OCI-LY1 (cell line): ENCODE results near the gene HSF4.

Experiments used
- H2AFZ ChIP-seq: fragments of 200-600 bp; sonication (generic), shearing (Covaris generic); 2 replicates; pipeline ENCODE4 v1.6.0; 2014; ENCODE audit warnings: antibody characterized with exemption, mild to moderate bottlenecking, low read length
- H3F3A ChIP-seq: fragments of 200-600 bp; sonication (generic), shearing (Covaris generic); 2 replicates; pipeline ENCODE4 v1.6.0; 2014; ENCODE audit warnings: mild to moderate bottlenecking, antibody characterized with exemption, low read length, moderate library complexity; ENCODE audit not compliant: insufficient read depth
- H3K27ac ChIP-seq: fragments of 200-600 bp; sonication (generic); 2 replicates; pipeline ENCODE4 v1.5.1; 2014; ENCODE audit warnings: low read length, mixed run types, mild to moderate bottlenecking, low read depth; ENCODE audit not compliant: poor library complexity, severe bottlenecking
- H3K27me3 ChIP-seq: fragments of 200-600 bp; sonication (generic); 2 replicates; pipeline ENCODE4 v1.6.0; 2014; ENCODE audit warnings: antibody characterized with exemption, mild to moderate bottlenecking, low read length, moderate library complexity; ENCODE audit not compliant: insufficient read depth
- H3K36me3 ChIP-seq: fragments of 200-600 bp; sonication (generic); 2 replicates; pipeline ENCODE4 v1.6.1; 2014; ENCODE audit warnings: mild to moderate bottlenecking, antibody characterized with exemption, low read length, moderate library complexity, mixed read lengths; ENCODE audit not compliant: insufficient read depth
- H3K4me1 ChIP-seq: fragments of 200-600 bp; sonication (generic); 2 replicates; pipeline ENCODE4 v1.5.1; 2014; ENCODE audit warnings: mild to moderate bottlenecking, low read length, moderate library complexity; ENCODE audit not compliant: insufficient read depth, severe bottlenecking
- H3K4me2 ChIP-seq: fragments of 200-600 bp; sonication (generic), shearing (Covaris generic); 2 replicates; pipeline ENCODE4 v1.6.1; 2014; ENCODE audit warnings: low read length
- H3K4me3 ChIP-seq: fragments of 200-600 bp; sonication (generic); 2 replicates; pipeline ENCODE4 v1.5.1; 2014; ENCODE audit warnings: low read length, low read depth, mild to moderate bottlenecking, mixed read lengths; ENCODE audit not compliant: poor library complexity, severe bottlenecking
- H3K79me2 ChIP-seq: fragments of 200-600 bp; shearing (Covaris generic); 2 replicates; pipeline ENCODE4 v1.6.1; 2016; ENCODE audit warnings: mixed run types, low read length, mixed read lengths; ENCODE audit not compliant: insufficient read depth
- H3K9ac ChIP-seq: fragments of 200-600 bp; sonication (generic), shearing (Covaris generic); 2 replicates; pipeline ENCODE4 v1.6.1; 2014; ENCODE audit warnings: mild to moderate bottlenecking, low read length, mixed read lengths
- H3K9me2 ChIP-seq: fragments of 200-600 bp; sonication (generic), shearing (Covaris generic); 2 replicates; pipeline ENCODE4 v1.6.1; 2014; ENCODE audit warnings: low read depth, mild to moderate bottlenecking, low read length, mixed read lengths
- H3K9me3 ChIP-seq: fragments of 200-600 bp; shearing (Covaris generic); 2 replicates; pipeline ENCODE4 v1.6.1; 2014; ENCODE audit warnings: low read length, mixed read lengths
- H4K20me1 ChIP-seq: fragments of 200-600 bp; sonication (generic), shearing (Covaris generic); 2 replicates; pipeline ENCODE4 v1.6.0; 2016; ENCODE audit warnings: mild to moderate bottlenecking, low read length; ENCODE audit not compliant: insufficient read depth
- CTCF ChIP-seq: fragments of 200-600 bp; sonication (generic), shearing (Covaris generic); IDR thresholded peaks from 2 replicates; pipeline ENCODE4 v1.5.1; 2017; ENCODE audit warnings: mild to moderate bottlenecking, antibody characterized with exemption, low read length, moderate library complexity, mixed read lengths
- EZH2 ChIP-seq: fragments of 200-600 bp; sonication (generic), shearing (Covaris generic); IDR thresholded peaks from 2 replicates; pipeline ENCODE4 v1.8.0; 2017; ENCODE audit warnings: borderline replicate concordance, mixed run types, mild to moderate bottlenecking, antibody characterized with exemption, low read length, moderate library complexity, mixed read lengths

HSF4 gene

GRCh38 chr16:67197704-67198103 lies 33.2 kb downstream of the HSF4 start:
- H3K9me2 ChIP-seq = no peaks in the 10 kb centered on the region
- peak overlapping the region; percentile 45 for H3K27ac ChIP-seq
- peaks cover 28% of the 10 kb centered on the region for H3K4me1 ChIP-seq
- H2AFZ ChIP-seq = no peak overlapping the region
- H3K27me3 ChIP-seq = no peaks in the 10 kb centered on the region
- H3K4me3 ChIP-seq = no peak overlapping the region
- H3K9ac ChIP-seq = no peak overlapping the region
- H3K36me3 ChIP-seq = peaks cover 76% of the 10 kb centered on the region
- H3K79me2 ChIP-seq = peaks cover 10% of the 10 kb centered on the region
- no peak overlapping the region for H3K4me2 ChIP-seq
- H3F3A ChIP-seq = no peaks in the 10 kb centered on the region
- no peak for TF ChIP-seq CTCF
- TF ChIP-seq EZH2 = no peak
- H4K20me1 ChIP-seq = no peaks in the 10 kb centered on the region
- H3K9me3 ChIP-seq = no peaks in the 10 kb centered on the region

- H2AFZ ChIP-seq = no peak overlapping the region
- peak overlapping the region; percentile 55; the same call in 1 of the 2 replicates for H3K4me2 ChIP-seq
- peaks cover 82% of the 10 kb centered on the region for H3K36me3 ChIP-seq
- H3K9me2 ChIP-seq = no peaks in the 10 kb centered on the region
- H3K27me3 ChIP-seq = no peaks in the 10 kb centered on the region
- H4K20me1 ChIP-seq = no peaks in the 10 kb centered on the region
- H3K4me3 ChIP-seq = no peak overlapping the region
- H3K4me1 ChIP-seq = peaks cover 22% of the 10 kb centered on the region
- peaks cover 4% of the 10 kb centered on the region; the same call in 1 of the 2 replicates for H3K79me2 ChIP-seq
- H3K27ac ChIP-seq = peak overlapping the region; percentile 45
- no peaks in the 10 kb centered on the region for H3F3A ChIP-seq
- no peak for TF ChIP-seq EZH2
- peak; percentile 98 for TF ChIP-seq CTCF
- H3K9ac ChIP-seq = no peak overlapping the region
- H3K9me3 ChIP-seq = no peaks in the 10 kb centered on the region
These were observed 33.7 kb downstream of the HSF4 start for GRCh38 chr16:67198238-67198734.

- no peaks in the 10 kb centered on the region for H4K20me1 ChIP-seq
- TF ChIP-seq EZH2 = no peak
- TF ChIP-seq CTCF = peak; percentile 42
- no peaks in the 10 kb centered on the region for H3F3A ChIP-seq
- peak within 1 kb of the TSS; percentile 55 for H3K4me2 ChIP-seq
- no peak within 1 kb of the TSS; the same call in 1 of the 2 replicates for H3K9ac ChIP-seq
- H3K36me3 ChIP-seq = peaks cover 83% of the 10 kb centered on the region
- H3K4me3 ChIP-seq = peak within 1 kb of the TSS; percentile 56
- H3K27ac ChIP-seq = peak within 1 kb of the TSS; percentile 45
- no peaks in the 10 kb centered on the region for H3K9me3 ChIP-seq
- H3K9me2 ChIP-seq = no peaks in the 10 kb centered on the region
- no peaks in the 10 kb centered on the region for H3K27me3 ChIP-seq
- no peaks in the 10 kb centered on the region for H3K79me2 ChIP-seq
- H2AFZ ChIP-seq = no peak within 1 kb of the TSS
- peaks cover 16% of the 10 kb centered on the region for H3K4me1 ChIP-seq
These were observed 34.7 kb downstream of the HSF4 start, which contains the start of gene ELMO3 for GRCh38 chr16:67199011-67199807. TSS of gene ELMO3 (plus strand) at chr16:67199131. CDS start at chr16:67199327, 196 bp downstream.
